ENCODE data around the gene P2RY11. TPM values are rescaled to one million over a fixed set of nuclear protein-coding genes. Genes with fewer than 3 reads are reported as not detected.

Gene P2RY11
- total RNA-seq, 2 experiments from 2014 or later = 11.9 to 43.3 TPM

DNA sequence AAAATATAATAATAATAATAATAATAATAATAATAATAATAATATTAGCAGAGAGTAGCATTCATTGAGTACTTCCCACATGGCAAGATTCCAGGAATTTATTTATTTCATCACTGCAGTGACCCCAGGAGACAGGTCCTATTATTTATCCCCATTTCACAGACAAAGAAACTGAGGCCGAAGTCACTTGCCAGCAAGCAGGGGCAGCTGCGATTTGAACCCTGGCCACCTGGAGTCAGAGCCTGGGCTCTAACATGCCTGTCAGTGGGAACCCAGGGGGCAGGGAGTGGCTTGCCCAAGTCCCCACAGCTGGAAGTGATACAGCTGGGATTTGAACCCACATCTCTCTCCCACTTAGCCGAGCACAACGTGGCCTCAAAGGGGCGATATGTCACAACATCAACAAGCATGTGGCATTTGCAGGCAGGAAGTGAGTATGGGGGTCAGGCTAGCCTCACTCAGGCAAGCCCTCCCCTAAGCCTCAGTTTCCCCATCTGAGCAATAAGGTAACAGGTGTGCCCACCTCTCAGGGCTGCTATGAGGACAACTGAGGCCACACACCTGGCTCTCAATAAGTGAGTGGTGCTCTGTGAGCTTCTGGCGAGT is 22.4 kb upstream of the P2RY11 start:
- ChIA-PET POLR2A (no interaction called here), CTCF (ENCODE audit: unreplicated experiment) (no interaction called here)
- H3K27ac ChIP-seq (ENCODE audit: low read depth, low read length, poor library complexity, severe bottlenecking) = no peak overlapping the region
- no peaks in the 10 kb centered on the region for H4K20me1 ChIP-seq (ENCODE audit: insufficient read depth, low read length)
- H3K79me2 ChIP-seq (ENCODE audit: insufficient read depth, low read depth, low read length) = peaks cover 5% of the 10 kb centered on the region; the same call in 1 of the 2 replicates
- TF ChIP-seq EZH2phosphoT487 (IDR thresholded peaks at IDR 0.05; ENCODE audit: borderline replicate concordance, low read depth, low read length) (no peak), CTCF (conservative IDR thresholded peaks at IDR 0.05; ENCODE audit: low read length) (no peak)
- H2AFZ ChIP-seq (ENCODE audit: low read length) = no peak overlapping the region
- BruUV-seq (replicated peaks) = no TSS peak
- intact Hi-C loops (cut with micrococcal nuclease; ENCODE audit: unreplicated experiment) = no loop called here
- no peak overlapping the region for H3K4me2 ChIP-seq (ENCODE audit: low read length)
- no peak for DNase-seq (ENCODE audit: low spot score)
- no peaks in the 10 kb centered on the region for H3K9me2 ChIP-seq (ENCODE audit: insufficient read depth, low read length)
- no peaks in the 10 kb centered on the region for H3K9me3 ChIP-seq (ENCODE audit: low read length)
- no peak overlapping the region for H3K4me3 ChIP-seq (ENCODE audit: low read depth, low read length, poor library complexity, severe bottlenecking)
- H3K36me3 ChIP-seq (ENCODE audit: insufficient read depth, low read length) = peaks cover 9% of the 10 kb centered on the region
- peaks cover 21% of the 10 kb centered on the region for H3K4me1 ChIP-seq (ENCODE audit: insufficient read depth, low read length, poor library complexity, severe bottlenecking)

GRCh38 chr19:10089801-10090375 is 21.6 kb upstream of the P2RY11 start:
- Histone ChIP-seq H3K79me2 (ENCODE audit: insufficient read depth, low read depth, low read length) (peaks cover 5% of the 10 kb centered on the region; the same call in 1 of the 2 replicates), H3K9me2 (ENCODE audit: insufficient read depth, low read length) (no peaks in the 10 kb centered on the region), H3K36me3 (ENCODE audit: insufficient read depth, low read length) (peaks cover 9% of the 10 kb centered on the region), H3K9me3 (ENCODE audit: low read length) (no peaks in the 10 kb centered on the region), H3K27ac (ENCODE audit: low read depth, low read length, poor library complexity, severe bottlenecking) (no peak overlapping the region), H4K20me1 (ENCODE audit: insufficient read depth, low read length) (no peaks in the 10 kb centered on the region), H3K4me2 (ENCODE audit: low read length) (no peak overlapping the region), H3K4me3 (ENCODE audit: low read depth, low read length, poor library complexity, severe bottlenecking) (no peak overlapping the region), H2AFZ (ENCODE audit: low read length) (no peak overlapping the region), H3K4me1 (ENCODE audit: insufficient read depth, low read length, poor library complexity, severe bottlenecking) (peaks cover 21% of the 10 kb centered on the region)
- POLR2A ChIA-PET = no interaction called here
- CTCF ChIA-PET (ENCODE audit: unreplicated experiment) = no interaction called here
- no TSS peak for BruUV-seq (replicated peaks)
- intact Hi-C loops (cut with micrococcal nuclease; ENCODE audit: unreplicated experiment) = no loop called here
- TF ChIP-seq CTCF (conservative IDR thresholded peaks at IDR 0.05; ENCODE audit: low read length) = no peak
- TF ChIP-seq EZH2phosphoT487 (IDR thresholded peaks at IDR 0.05; ENCODE audit: borderline replicate concordance, low read depth, low read length) = no peak
- DNase-seq (ENCODE audit: low spot score) = no peak

GRCh38 chr19:10091370-10091687 is 20.2 kb upstream of the P2RY11 start:
- no peaks in the 10 kb centered on the region for H4K20me1 ChIP-seq (ENCODE audit: insufficient read depth, low read length)
- H3K9me2 ChIP-seq (ENCODE audit: insufficient read depth, low read length) = no peaks in the 10 kb centered on the region
- DNase-seq (ENCODE audit: low spot score) = no peak
- CTCF ChIA-PET (ENCODE audit: unreplicated experiment) = no interaction called here
- H3K79me2 ChIP-seq (ENCODE audit: insufficient read depth, low read depth, low read length) = peaks cover 3% of the 10 kb centered on the region; the same call in 1 of the 2 replicates
- intact Hi-C loops (cut with micrococcal nuclease; ENCODE audit: unreplicated experiment) = no loop called here
- no peak overlapping the region; the same call in 1 of the 2 replicates for H2AFZ ChIP-seq (ENCODE audit: low read length)
- peak overlapping the region; percentile 58; the same call in 1 of the 2 replicates for H3K4me2 ChIP-seq (ENCODE audit: low read length)
- no peaks in the 10 kb centered on the region for H3K9me3 ChIP-seq (ENCODE audit: low read length)
- TF ChIP-seq CTCF (conservative IDR thresholded peaks at IDR 0.05; ENCODE audit: low read length) (no peak), EZH2phosphoT487 (IDR thresholded peaks at IDR 0.05; ENCODE audit: borderline replicate concordance, low read depth, low read length) (no peak)
- peak overlapping the region; percentile 62 for H3K27ac ChIP-seq (ENCODE audit: low read depth, low read length, poor library complexity, severe bottlenecking)
- BruUV-seq (replicated peaks) = no TSS peak
- peaks cover 9% of the 10 kb centered on the region for H3K36me3 ChIP-seq (ENCODE audit: insufficient read depth, low read length)
- POLR2A ChIA-PET = no interaction called here
- peaks cover 24% of the 10 kb centered on the region for H3K4me1 ChIP-seq (ENCODE audit: insufficient read depth, low read length, poor library complexity, severe bottlenecking)
- no peak overlapping the region for H3K4me3 ChIP-seq (ENCODE audit: low read depth, low read length, poor library complexity, severe bottlenecking)

All from OCI-LY7 (cell line).